ENCODE measurements around the gene RPTOR. TPM values are rescaled to one million over a fixed set of nuclear protein-coding genes. Genes with fewer than 3 reads are reported as not detected.
A peak's percentile ranks its signal among the peaks of the same experiment; 100 is the strongest.

RPTOR gene
- total RNA-seq, 1 experiment from 2014 or later, result 9.1 TPM

DNA sequence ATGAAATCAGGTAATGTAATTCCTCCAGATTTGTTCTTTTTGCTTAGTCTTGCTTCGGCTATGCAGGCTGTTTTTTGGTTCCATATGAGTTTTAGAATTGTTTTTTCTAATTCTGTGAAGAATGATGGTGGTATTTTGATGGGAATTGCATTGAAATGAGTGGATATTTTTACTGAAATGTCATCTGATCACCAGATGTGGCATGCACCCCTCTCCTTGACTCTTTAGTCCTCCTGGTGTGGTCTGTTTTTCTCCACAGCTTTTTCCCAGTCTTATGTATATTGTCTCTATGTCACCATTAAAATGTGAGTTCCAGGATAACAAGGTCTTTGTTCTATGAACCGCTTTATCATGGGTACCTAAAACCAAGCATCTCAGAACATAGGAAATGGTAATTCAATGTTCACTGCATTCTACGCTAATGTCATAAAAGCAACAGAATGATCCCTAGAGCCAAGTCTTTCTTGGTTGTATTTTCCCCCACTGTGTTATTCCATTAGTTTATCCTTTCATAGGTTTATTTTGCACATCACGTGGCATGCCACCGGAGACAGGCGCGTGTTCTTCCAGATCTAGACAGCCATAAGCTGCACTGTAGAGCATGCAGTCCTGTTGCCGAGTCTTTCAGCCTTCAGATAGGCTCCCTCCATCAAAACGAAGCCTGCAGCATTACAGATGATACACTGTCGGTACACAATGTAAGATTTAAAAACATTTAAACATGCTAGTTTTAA is 172.5 kb downstream of the RPTOR start:
- DNase-seq (ENCODE audit: low read depth), result no peak

DNA sequence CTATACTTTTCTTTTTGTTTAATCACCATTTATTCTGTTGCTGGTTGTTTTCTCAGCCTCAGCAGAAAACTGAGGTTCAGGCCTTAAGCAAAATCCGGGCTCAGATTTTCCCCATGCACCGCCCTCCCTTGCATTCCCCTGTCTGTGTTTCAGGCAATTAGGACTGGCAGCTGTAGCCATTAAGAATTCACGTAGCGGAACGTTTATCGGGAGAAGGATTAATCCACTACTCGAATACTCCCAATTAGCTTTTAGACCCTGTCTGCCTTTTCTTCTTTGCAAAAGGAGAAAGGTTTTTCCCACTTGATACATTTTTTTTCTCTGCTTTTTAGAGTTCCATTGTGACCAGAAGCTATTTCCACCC is 173.1 kb downstream of the RPTOR start:
- DNase-seq (ENCODE audit: low read depth), result no peak

DNA sequence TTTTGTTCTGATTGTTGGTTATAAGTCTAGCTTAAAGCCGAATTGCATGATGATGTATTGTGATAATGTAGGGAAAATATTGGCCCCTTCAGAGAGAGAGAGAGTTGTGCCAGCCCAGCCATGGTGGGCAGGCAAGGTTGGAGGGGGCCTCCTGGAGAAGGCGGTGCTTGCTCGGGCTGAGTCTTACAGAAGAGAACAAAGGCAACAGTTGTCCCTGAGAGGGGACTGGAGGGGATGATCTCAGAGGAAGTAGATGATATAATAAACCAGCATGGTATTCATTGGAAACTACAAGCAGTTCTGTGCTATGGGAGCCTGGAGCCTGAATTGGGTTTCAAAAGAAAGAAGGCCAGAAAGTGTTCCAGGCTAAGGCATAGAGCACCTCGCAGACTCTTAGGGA is 173.8 kb downstream of the RPTOR start:
- no peak for DNase-seq (ENCODE audit: low read depth)

DNA sequence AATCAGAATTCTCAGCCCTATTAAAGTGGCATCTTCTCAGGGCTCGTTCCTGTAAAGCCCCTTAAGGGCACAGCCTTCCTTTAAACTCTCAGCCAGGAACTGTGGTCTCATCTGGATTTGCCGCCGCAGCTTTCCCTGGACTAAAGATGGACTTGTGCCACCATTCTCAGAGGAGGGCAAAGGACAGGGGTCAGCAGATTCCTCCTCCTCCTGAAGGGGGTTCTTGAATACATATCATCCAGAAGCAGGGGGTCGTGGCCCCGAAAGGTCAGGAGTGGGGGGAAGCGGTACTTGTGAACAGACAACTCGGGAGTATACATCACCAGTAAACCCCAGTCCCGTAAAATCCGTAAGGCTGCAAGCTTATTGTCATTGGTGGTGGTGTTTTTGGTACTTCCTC is 174.8 kb downstream of the RPTOR start:
- no peak for DNase-seq (ENCODE audit: low read depth)

DNA sequence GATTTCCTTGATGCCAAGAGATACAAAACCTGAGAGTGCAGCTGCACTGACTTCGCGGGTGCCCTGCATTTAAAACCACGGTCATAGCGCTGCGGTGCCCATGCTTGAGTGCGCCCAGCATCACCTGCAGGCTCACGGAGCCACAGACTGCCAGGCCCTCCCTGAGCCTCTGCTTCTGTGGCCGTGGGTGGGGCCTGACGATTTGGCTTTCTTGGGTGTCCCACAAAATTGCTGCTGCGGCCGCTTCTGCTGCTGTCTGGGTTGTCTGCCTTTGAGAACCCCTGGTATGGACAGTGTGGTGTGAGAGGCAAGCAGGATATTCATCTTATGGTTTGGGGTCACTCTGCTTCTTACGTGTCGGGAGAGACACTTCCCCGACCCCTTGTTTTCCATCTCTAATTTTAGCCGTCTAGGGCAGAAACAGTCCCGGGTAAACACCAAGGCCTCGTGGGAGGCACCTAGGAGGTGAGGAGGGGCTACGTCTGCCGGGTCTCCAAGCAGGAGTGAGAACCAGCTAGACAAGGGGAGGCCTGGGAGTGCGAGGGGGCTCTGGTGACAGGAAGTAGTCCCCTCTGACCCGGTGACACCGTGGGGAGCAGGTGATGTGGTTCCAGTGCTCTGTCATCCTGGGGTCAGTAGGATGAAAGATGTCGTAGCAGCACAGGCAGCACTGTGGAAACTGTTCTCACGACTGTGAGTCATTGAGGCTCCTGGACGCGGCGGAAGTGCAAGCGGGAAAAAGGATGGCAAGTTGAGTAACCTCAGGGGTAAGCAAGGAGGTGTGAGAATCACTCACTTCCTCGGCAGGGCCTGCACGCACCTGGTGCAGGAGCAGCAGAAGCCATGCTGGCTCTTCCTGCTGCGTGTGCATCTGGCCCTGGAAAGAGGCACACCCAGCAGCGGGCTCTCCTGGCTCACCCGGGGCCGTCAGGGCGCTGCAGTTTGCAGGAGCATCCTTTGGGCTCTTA is 176.3 kb downstream of the RPTOR start:
- peak; percentile 88 for DNase-seq (ENCODE audit: low read depth)

DNA sequence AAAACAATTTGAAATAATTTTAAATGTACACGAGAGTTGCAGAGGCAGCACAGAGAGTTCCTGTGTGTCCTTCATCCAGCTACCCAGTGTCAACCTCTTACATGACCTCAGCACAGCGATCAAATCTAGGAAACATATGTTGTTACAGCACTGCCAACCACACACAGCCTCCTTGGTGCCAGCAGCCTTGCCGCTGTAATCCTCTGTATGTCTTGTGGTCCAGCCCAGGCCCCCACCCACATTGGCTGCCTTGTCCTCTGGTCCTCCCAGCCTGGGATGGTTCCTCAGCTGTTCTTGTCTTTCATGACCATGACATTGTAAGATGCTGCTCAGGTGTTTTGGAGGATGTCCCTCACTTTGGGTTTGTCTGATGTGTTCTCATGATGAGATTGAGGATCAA is 178.0 kb downstream of the RPTOR start:
- DNase-seq (ENCODE audit: low read depth), result no peak

DNA sequence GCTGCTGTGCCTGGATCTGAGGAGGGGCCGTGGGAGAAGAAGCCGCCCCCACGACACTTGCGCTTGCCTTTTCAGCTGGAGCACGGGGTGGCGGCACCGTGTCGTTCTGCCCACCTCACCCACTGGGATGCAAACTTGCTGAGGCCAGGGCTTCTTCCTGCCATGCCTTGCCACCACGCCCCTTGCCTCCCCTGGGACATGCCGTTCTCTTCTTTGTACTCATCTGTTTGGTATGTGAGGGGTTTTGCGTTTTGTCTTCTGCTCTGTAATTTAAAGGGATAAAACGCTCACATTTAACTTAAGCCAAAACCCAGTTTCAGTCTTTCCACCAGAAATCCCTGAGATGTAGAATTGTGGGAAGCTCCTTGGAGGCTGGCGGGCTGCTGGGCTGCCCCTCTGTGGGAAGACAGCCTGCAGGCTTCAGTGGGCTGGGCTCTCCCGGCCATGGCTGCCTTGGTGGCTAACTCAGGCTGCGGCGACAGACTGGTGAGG is 180.2 kb downstream of the RPTOR start:
- DNase-seq (ENCODE audit: low read depth), result peak; percentile 89

DNA sequence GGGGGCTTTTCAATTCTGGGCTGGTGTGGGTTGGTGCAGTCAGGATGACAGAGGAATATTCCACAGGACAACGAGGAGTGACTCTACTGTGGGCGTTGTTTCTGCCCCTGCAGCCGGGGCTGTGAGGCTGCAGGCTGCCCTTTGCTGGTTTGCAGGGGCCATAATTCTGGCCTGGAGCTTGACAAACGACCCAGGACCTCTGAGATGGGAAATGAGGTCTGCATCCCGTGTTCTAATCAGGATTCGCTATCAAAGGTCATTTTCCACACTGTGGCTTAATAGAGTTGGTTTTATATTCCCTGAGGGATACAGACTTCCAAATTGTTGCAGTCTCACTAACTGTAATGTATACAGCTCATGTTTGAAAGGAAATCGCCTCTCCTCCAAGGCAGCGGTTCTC is 180.9 kb downstream of the RPTOR start:
- no peak for DNase-seq (ENCODE audit: low read depth)

DNA sequence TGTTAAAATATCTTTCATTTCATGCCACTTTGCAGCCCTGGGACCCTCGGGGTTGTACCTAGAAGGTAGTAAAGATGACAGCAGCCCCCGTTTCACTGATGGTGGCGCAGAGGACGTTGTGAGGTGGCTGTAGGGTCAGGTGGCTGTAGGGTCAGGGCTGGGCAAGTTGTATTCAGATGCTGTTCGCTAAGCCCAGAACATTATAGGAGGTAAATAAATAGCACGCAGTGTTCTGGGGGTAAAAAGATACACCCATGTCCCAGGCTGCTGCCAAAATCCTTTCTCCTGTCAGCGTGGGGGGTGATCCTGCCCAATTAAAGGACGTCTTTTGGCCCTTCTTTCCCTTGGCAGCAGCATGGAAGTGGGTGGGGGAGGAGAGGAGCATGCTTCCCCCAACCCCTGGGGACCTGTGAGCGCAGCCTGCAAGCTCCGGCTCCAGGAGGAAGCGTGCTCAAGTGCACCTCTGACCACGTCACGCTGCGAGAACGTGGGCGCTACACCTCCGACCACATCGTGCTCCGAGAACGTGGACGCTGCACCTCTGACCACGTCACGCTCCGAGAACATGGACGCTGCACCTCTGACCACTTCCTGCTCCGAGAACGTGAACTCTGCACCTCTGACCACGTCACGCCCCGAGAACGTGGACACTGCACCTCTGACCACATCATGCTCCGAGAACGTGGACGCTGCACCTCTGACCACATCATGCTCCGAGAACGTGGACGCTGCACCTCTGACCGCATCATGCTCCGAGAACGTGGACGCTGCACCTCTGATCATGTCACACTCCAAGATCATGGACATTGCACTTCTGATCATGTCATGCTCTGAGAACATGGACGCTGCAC is 182.1 kb downstream of the RPTOR start:
- no peak for DNase-seq (ENCODE audit: low read depth)

DNA sequence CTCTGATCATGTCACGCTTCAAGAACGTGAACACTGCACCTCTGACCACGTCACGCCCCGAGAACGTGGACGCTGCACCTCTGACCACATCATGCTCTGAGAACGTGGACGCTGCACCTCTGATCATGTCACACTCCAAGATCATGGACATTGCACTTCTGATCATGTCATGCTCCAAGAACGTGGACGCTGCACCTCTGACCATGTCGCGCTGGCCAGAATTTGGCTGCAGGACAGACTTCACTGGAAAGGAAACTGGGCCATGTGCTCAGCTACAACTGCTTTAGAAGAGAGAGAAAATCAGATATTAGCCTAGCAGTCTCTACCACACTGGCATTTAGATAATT is 182.7 kb downstream of the RPTOR start:
- DNase-seq (ENCODE audit: low read depth), result no peak

DNA sequence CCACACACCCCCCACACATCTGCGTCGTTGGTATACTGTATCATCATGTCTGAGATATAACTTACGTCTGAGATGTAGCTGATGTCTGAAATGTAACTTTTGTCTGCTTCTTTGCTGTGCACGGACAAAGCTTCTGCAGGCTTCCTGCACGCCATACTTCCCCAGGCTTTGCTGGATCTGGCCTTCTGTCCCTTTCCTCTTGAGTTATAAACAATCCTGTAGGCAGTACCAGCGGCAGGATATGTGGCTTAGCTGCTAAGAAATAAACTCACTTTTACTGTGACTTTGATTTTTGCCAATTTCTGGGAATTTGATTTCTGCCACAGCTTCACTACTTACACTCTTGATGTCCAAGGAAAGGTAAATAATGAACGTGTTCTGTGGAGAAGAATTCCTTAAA is 184.4 kb downstream of the RPTOR start:
- no peak for DNase-seq (ENCODE audit: low read depth)

DNA sequence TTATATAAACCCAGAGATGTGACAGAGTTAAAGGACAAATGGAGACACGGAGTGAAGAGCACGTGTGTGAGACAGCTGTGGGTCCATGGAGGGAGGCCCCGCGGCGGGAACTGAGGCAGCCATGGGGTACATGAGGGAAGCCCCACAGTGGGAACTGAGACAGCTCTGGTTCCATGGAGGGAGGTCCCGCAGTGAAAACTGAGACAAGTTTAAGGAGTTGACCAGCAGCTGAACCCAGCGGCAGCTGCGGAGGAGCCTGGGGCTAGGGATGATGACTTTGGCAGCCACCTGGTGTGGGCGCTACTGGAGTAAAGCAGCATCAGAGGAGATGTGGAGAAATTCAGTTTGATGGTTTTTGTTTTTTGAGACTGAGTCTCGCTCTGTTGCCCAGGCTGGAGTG is 185.1 kb downstream of the RPTOR start:
- no peak for DNase-seq (ENCODE audit: low read depth)

DNA sequence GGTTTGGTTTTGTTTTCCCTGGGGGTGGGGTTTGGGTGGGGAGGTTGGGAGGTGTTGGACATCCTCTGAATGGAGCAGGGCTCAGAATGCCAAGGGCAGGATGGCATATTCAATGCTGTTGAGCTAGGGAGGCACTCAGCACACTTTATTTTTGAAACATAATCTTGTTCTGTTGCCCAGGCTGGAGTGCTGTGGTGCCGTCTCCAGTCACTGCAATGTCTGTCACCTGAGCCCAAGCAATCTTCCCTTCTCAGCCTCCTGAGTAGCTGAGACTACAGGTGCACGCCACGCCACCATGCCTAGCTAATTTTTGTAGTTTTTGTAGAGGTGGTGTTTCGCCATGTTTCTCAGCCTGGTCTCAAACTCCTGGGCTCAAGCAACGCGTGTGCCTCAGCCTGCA is 186.1 kb downstream of the RPTOR start:
- DNase-seq (ENCODE audit: low read depth), result no peak

DNA sequence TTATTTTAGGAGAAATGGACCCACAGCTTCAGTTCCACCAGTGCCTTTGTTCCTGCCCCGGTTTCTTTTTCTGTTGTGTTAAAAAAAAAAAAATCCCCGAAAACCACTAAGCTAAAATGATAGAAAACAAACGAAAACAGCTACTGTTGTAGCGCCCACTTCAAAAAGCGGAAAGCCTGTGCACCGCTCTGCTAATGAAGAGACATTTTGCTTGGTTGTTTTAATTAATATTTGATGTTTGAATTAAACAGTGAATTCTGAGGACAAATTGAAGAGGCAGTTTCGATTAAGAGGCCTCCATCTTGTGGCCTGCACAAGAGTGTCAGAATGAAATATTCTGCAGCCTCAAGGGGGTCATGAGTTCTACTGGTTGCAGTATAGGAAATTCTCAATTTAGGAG is 186.7 kb downstream of the RPTOR start:
- no peak for DNase-seq (ENCODE audit: low read depth)

DNA sequence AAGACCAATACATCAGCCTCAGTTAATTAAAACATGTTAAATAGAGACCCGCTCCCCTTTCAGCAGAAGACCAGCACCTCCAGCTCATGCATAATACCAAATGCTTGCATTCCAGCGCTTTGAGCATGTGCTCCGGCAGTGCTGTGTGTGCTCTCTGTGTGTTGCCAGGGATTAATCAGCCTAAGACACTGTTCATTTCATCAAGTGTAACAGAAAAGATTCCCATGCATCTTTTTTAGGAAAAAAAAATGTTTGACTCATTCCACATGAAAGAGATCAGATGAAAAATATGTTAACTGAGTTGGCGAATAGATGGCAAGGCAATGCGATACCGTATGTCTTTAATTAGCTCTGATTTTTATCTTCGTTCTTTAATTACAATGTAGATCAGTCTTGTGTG is 187.6 kb downstream of the RPTOR start:
- DNase-seq (ENCODE audit: low read depth), result no peak

DNA sequence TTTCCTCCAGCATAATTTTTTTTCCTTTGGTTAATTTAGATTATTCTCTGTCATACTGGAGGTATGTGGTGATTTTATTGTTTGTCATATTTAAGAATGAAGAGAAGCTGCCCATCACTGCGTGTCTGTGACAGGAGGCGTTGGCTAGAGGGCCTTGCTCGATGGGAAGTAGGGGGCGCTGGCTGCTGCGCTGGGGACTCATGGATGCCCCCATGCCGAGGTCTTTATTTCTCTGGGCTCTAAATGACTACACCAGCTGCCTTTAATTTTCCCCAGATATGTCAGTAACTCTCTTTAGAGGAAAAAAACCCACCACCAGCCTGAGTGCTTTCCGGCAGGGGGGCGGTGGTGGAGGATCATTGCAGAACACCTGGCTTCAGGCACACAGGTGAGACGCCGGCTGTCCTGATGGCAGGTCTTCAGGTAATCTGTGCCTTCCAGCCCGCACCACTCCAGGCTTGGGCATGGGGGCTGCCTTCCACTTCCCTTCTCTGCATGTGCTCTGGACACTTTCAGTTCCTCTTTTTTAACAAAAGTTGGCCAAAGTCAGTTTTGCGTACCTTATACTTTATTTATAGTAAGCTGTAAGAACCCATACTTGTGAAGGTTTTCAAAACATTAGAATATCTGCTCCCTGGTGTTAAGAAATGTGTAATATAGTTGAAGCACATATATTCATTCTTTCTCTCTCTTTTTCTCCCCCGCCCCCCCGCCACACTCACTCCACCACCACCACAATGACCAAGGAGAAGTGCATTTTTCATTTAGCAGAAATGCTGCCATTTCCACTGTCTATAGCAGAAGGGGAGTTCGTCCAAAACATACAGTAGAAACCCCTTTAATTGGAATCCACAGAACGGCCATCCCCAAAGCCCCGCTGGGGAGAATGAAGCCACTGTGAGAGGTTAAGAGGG is 192.7 kb downstream of the RPTOR start:
- no peak for DNase-seq (ENCODE audit: low read depth)

DNA sequence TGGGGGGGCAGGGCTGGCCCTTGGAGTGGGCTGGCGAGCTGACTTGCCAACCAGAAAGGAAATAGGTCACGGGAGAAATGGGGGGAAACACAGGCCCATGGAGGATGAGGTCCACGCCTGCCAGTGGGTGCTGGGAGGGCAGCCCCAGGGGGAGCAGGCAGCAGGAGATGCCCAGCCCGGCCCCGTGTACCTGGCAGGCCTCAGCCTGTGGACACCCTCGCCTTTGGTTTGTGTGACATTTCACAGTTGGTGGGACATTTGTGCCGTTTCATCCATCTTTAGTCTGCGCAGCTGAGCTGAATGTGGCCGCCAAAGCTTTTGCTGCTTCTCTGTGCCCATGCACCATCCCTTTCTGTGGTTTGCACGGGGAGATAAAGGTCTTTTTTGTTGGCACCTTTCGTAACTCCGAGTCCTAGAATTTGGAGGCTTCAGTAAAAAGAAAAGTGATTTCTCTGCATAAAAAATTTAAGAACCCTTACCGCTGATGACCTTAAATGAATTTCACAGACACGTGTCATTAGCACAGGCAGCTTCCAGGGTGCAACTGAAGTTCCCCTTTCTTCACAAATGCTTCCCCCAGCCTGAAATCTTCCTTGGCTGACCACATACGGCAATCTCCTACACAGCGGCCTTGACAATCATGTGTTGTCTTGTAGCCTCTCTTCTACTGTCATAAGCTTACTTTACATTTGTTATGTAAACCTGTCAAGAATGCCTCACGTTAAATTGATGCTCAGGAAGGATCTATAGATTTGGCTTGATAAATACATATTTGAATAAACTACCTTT is 193.6 kb downstream of the RPTOR start:
- DNase-seq (ENCODE audit: low read depth), result no peak

DNA sequence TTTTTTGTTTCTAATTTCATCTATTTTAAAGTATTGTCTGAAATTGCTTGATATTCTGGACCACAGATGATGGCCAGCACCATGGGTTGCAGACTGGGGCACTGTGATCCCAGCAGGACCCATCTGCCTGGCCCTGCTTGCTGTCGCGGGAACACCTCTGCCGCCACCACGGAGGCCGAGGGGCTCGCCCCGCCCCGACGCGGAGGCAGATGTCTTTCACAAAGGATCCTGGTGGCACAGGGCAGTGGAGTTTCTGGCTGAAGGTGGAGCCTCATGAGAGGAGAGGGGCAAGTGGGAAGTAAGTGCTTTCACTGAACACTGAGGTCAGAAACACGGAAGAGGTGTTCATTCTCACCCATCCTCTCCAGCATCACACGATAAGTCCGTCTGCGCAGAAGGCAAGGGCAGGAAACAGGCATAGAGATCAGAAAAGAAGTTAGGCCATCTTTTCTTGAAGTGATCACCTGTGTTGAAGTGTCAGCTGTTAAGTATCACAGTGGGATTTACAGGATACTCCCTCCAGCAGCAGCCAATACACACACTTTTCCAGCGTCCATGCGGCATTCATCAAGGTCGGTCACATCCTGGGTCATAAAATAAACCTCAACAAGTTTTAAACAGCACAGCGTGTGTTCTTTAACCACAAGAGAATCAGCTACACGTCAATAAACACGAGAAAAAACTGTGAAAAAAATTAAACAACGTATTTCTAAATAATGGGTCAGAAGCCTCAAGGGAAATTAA is 194.5 kb downstream of the RPTOR start:
- no peak for DNase-seq (ENCODE audit: low read depth)

DNA sequence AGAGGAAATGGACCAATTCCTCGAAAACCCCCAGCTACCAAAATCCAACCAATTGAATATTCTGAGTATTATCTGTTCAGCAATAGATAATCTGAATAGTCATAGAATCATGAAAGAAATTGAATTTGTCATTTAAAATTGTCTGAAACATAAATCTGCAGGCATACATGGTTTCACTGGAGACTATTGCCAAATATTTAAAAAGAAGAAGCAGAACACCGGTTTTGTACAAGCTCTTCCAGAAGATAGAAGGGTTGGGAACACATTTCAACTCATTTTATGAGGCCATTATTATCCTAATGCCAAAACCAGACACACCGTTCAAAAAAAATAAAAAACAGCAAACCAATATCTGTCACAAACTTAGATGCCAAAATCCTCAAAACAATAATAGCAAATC is 195.5 kb downstream of the RPTOR start:
- DNase-seq (ENCODE audit: low read depth), result no peak

DNA sequence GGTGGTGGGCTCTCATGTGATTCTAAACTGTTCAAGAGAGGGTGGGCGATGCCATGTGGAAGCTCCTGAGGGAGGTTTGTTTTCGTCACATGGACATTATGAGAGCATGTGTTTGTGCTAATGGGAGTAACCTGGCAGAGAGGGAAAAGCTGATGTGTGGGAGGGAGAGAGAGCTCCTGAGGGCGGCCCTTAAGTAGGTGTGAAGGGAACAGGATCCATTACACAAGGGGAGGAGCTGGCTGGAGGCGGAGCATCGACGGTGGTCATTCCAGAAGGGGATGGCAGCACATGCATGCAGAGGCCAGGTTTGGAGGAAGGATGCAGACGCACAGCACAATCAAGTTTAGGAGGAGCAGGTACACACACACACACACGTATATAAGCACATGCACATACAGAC is 197.5 kb downstream of the RPTOR start:
- no peak for DNase-seq (ENCODE audit: low read depth)

All from Daoy (cell line).